Right lobe of liver (tissue), 4 donors: ENCODE measurements around the gene RAP1A.

Experiments
- CTCF ChIP-seq, 4 donors: fragments of 200-600 bp in 3 of 4; fragments of 450-650 bp in 1 of 4; IDR thresholded peaks; one replicate each; pipeline versions ENCODE4 v1.5.1 to v1.8.0; 2016 to 2022; ENCODE audit warnings: antibody characterized with exemption in 4 of 4, mild to moderate bottlenecking in 2 of 4
- POLR2A ChIP-seq: fragments of 450-650 bp; IDR thresholded peaks from one replicate; pipeline ENCODE4 v1.6.1; 2017; ENCODE audit warnings: antibody characterized with exemption, mild to moderate bottlenecking
- donor health status: DM: no; HTN: no; CAD: no.
- donor health status: DM: no; HTN: no; CAD: no.
- donor health status: DM: no; HTN: yes; CAD: no.

GRCh38 chr1:111593403-111594305 is 25.9 kb upstream of the RAP1A start:
- TF ChIP-seq CTCF (IDR thresholded peaks at IDR 0.05): no peak
- no peak for TF ChIP-seq POLR2A
